ENCODE results near the gene CCT3. TPM values are rescaled to one million over a fixed set of nuclear protein-coding genes. Genes with fewer than 3 reads are reported as not detected.

The CCT3 gene
- total RNA-seq, 2 donors from 2014 or later, result 104 to 106 TPM

- peaks cover 25% of the 10 kb centered on the region for H3K4me1 ChIP-seq
- DNase-seq (no peak), ATAC-seq (no peak)
- H3K27ac ChIP-seq, result no peak overlapping the region
- no peaks in the 10 kb centered on the region for H3K9me3 ChIP-seq
- no peak overlapping the region for H3K4me3 ChIP-seq
- TF ChIP-seq POLR2A (IDR thresholded peaks at IDR 0.05) (no peak), CTCF (IDR thresholded peaks at IDR 0.05) (no peak)
- no peaks in the 10 kb centered on the region for H3K27me3 ChIP-seq
- no peaks in the 10 kb centered on the region for H3K36me3 ChIP-seq (replicated peaks in 1 of 2; ENCODE audit: insufficient read depth in 1 of 2, low read depth in 2 of 2)
- intact Hi-C loops (cut with DNase I), result no loop called here
These were observed 27.7 kb upstream of the CCT3 start for GRCh38 chr1:156365754-156366153.

GRCh38 chr1:156360534-156360933 lies 22.4 kb upstream of the CCT3 start:
- Histone ChIP-seq H3K9me3 (no peaks in the 10 kb centered on the region), H3K27ac (no peak overlapping the region), H3K27me3 (no peaks in the 10 kb centered on the region), H3K36me3 (replicated peaks in 1 of 2; ENCODE audit: insufficient read depth in 1 of 2, low read depth in 2 of 2) (no peaks in the 10 kb centered on the region), H3K4me3 (no peak overlapping the region), H3K4me1 (peaks cover 9% of the 10 kb centered on the region)
- DNase-seq (no peak), ATAC-seq (no peak)
- intact Hi-C loops (cut with DNase I), result no loop called here
- no peak for TF ChIP-seq POLR2A (IDR thresholded peaks at IDR 0.05)
- no peak for TF ChIP-seq CTCF (IDR thresholded peaks at IDR 0.05)
- 89 to 90% methylated on average over 11 of the region's 11 CpGs for WGBS, 2 donors

GRCh38 chr1:156359973-156360372 lies 21.9 kb upstream of the CCT3 start:
- peaks cover 9% of the 10 kb centered on the region for H3K4me1 ChIP-seq
- H3K36me3 ChIP-seq (replicated peaks in 1 of 2; ENCODE audit: insufficient read depth in 1 of 2, low read depth in 2 of 2), result no peaks in the 10 kb centered on the region
- DNase-seq (no peak), ATAC-seq (no peak)
- intact Hi-C loops (cut with DNase I), result no loop called here
- 38 to 64% methylated on average over 6 of the region's 6 CpGs for WGBS, 2 donors
- H3K9me3 ChIP-seq, result no peaks in the 10 kb centered on the region
- H3K27ac ChIP-seq, result no peak overlapping the region
- H3K4me3 ChIP-seq, result no peak overlapping the region
- TF ChIP-seq POLR2A (IDR thresholded peaks at IDR 0.05) (no peak), CTCF (IDR thresholded peaks at IDR 0.05) (no peak)
- H3K27me3 ChIP-seq, result no peaks in the 10 kb centered on the region

GRCh38 chr1:156359249-156359648 lies 21.2 kb upstream of the CCT3 start:
- no peak overlapping the region for H3K27ac ChIP-seq
- TF ChIP-seq POLR2A (IDR thresholded peaks at IDR 0.05) (no peak), CTCF (IDR thresholded peaks at IDR 0.05) (no peak)
- H3K4me1 ChIP-seq, result peaks cover 9% of the 10 kb centered on the region
- intact Hi-C loops (cut with DNase I), result no loop called here
- H3K4me3 ChIP-seq, result no peak overlapping the region
- H3K36me3 ChIP-seq (replicated peaks in 1 of 2; ENCODE audit: insufficient read depth in 1 of 2, low read depth in 2 of 2), result no peaks in the 10 kb centered on the region
- WGBS, 2 donors, result 93 to 96% methylated on average over 3 of the region's 3 CpGs
- no peaks in the 10 kb centered on the region for H3K9me3 ChIP-seq
- no peak for ATAC-seq
- no peaks in the 10 kb centered on the region for H3K27me3 ChIP-seq
- no peak for DNase-seq

- H3K36me3 ChIP-seq (replicated peaks in 1 of 2; ENCODE audit: insufficient read depth in 1 of 2, low read depth in 2 of 2), result no peaks in the 10 kb centered on the region
- intact Hi-C loops (cut with DNase I), result no loop called here
- H3K27me3 ChIP-seq, result no peaks in the 10 kb centered on the region
- ATAC-seq, result no peak
- peaks cover 9% of the 10 kb centered on the region for H3K4me1 ChIP-seq
- TF ChIP-seq POLR2A (IDR thresholded peaks at IDR 0.05) (no peak), CTCF (IDR thresholded peaks at IDR 0.05) (no peak)
- no peak overlapping the region for H3K27ac ChIP-seq
- 80 to 82% methylated on average over 1 of the region's 1 CpG for WGBS, 2 donors
- H3K4me3 ChIP-seq, result no peak overlapping the region
- H3K9me3 ChIP-seq, result no peaks in the 10 kb centered on the region
- DNase-seq, result no peak
These were observed 20.5 kb upstream of the CCT3 start for GRCh38 chr1:156358641-156359040.

Measured in body of pancreas (tissue), 4 donors.